Measurements from ENCODE around the gene INTS3.
"Not testable (repeated sequence)": the region's sequence is repeated elsewhere in the genome, so short reads cannot be mapped to it uniquely, and the experiment has no call there.

The INTS3 gene

DNA sequence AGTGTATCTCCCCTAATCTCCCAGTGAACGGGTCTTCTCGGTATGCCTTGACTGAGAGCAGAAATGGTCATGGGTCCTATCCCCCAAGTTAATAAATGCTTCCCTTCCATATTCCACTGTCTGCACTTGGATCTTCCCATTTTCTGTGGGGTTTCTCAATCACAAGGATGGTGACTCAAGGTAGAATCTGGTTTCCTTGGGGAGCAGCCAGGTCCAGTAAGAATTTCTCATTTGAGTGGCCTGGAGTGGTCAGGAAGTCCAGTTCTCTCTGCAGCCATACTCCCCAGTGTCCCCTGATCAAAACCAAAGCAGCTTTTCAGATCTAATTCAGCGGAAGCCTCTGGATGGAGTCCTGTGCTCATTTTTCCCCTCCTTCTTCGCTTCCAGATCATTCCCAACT, 32.6 kb downstream of the INTS3 start:
- DNase-seq, result no peak

DNA sequence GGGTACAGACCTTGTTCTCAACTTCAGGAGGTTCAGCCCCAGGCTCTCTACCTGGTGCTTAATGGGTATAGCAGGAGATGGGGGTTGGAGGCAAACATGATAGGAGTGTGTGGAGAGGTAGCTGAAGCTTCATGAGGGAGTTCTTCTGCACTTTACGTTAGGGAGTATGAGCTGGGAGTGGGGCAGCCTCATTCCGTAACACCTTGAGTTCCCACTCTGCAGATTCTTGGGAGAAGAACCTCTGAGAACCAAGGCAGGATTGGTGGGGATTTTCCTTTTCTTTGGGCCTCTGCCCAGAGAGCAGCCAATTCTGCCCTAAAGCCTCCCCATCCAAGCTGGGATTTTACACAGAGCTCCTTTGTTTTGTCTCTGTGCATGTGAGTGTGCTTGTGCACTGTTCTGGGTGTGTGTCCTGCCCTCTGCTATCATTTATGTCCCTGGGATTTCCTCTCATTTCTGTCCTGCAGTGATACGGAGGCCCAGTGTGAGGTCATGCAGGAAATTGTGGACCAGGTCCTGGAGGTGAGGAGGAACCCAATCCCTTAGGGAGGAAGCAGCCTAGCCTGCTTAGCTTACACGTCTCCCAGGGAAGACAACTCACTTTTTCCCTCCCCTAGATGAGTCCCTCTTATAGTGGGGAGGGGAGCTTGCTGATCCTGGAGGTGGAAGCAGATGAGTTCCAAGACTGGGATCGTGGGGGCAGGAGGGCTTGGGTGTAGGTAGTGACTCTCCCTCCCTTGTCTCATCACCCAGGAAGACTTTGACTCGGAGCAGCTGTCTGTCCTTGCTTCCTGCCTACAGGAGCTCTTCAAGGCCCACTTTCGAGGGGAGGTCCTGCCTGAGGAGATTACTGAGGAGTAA, 35.7 kb downstream of the INTS3 start:
- no peak for DNase-seq

DNA sequence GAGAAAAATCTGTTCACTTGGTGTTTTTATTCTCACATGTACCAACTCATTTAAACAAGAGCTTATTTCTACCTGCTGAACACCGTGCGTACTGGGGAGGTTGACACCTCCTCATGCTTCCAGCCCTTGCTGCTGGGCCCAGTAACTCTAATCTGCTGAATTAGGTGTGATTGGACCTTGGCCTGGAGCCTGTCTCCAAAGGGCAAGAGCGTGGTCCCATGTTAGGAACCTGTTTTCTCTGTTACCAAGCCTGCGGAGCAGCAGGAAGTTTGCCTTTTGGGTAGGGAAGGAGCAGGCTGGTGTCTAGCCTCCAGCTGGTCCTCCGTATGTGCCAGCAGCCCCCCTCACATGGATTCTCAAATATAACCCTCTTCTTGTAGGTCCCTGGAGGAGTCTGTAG, 36.5 kb downstream of the INTS3 start:
- no peak for DNase-seq

DNA sequence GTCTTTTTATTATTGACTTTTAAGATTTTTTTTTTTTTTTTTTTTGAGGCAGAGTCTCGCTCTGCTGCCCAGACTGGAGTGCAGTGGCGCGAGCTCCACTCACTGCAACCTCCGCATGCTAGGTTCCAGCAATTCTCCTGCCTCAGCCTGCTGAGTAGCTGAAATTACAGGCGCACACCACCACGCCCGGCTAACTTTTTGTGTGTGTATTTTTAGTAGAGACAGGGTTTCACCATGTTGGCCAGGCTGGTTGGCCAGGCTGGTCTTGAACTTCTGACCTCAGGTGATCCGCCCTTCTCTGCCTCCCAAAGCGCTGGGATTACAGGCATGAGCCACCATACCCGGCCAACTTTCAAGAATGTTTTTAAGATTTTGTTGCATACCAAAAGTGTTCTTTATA, 38.8 kb downstream of the INTS3 start:
- not testable (repeated sequence) for DNase-seq

DNA sequence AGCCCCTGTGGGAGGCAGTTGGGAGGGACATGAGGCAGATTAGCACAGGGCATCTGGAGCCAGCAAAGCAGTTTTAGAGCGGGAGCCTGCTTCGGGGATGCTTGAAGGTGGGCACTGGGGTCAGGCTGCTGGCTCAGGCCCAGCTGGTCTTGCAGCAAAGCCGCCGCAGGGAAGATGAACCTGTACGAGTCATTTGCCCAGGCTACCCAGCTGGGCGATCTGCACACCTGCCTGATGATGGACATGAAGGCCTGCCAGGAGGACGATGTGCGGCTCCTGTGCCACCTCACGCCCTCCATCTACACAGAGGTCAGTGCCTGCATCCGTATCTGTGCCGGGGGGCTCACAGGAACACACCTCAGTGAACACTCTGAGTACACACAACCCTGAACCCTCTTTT, 39.7 kb downstream of the INTS3 start:
- DNase-seq, result no peak

DNA sequence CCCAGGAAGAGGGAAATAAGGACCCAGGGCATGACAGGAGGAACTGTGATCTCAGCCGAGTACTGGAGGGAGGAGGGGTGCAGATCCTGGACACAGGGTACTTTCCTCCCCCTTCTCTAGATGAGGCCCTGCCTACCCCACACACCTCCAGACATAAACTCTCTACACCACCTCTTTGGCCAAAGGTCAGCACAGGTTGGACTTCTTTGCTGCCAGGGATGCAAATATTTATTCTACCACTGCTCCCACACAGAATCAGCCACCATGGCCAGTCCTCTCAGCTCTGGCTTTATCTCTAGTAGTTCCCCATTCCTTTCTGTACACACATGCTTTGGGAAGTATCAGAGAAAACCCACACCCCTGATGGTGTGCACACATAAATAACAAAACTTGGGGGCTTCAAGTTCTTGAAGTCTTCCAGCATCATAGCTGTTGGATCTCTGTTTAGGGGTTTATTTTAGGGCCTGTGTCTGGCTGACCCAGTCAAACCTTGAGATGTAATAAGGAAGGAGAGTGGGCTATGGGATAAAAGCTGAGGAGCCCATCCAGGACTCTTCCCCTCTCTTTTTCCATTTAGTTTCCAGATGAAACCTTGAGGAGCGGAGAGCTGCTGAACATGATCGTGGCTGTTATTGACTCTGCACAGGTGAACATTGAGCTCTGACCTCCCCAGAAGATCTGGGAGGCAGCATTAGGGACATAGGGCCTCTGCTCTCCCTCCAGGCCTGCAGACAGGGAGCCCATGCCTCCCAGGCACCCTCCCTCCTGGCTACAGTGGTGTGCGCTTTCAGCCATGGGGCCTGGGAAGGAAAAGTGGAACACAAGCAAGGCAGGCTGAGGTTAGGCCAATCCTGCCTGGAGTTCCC, 40.7 kb downstream of the INTS3 start:
- no peak for DNase-seq

DNA sequence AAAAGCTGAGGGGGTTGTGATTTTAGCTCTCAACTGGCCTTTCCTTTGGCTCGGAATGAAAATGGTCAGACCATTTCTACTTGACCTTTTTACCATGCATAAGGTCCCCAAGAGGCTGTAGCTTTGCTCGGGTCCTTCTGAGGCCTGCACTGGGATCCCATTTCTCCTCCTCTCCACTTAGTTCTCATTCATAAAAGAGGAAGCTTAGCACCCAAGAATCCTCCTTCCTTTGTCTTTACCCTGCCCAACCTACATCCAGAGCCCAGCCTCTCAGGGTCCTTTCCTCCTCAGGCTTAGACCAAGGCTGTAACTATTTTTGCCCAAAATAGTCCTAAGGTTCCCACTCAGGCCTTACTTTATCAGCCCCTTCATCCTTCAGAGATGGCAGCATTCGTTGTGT, 41.4 kb downstream of the INTS3 start:
- DNase-seq, result no peak

DNA sequence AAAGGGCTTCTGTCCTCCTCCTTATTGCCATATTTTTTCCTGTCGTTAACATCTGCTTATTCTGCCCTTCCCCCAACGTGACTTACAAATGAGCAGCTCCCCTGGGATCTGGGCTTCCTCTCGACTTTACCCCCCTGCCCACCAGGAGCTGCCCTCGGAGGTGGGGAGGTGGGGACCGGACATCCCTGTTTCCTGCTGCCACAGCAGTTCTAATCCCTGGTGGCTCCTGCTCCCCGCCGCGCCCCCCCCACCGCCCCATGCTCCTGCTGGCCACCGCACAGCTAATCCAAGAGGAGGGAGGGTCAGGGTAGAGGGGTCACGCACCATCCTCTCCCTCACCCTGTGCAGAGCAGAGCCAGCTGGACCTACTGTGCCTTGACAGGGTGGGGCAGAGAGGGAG, 42.9 kb downstream of the INTS3 start:
- DNase-seq, result no peak

DNA sequence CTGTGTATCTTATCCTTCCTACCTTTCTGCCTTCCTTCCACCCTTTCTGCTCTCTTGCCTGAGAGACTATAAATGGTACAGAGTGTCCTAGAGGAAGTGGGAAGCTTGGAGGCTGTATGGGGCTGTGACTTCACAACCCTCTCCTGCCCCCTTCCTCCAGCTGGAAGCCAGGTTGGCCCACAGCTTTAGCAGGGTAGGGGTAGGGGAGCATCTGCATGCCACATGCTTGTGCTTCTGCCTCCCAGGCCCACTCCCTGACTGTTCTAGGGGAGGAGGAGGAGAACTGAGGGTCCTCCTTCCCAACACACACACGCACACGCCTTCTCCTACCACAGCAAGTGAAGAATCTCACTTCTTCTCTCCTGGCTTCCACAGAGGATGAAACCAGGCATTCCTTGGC, 43.4 kb downstream of the INTS3 start:
- no peak for DNase-seq

DNA sequence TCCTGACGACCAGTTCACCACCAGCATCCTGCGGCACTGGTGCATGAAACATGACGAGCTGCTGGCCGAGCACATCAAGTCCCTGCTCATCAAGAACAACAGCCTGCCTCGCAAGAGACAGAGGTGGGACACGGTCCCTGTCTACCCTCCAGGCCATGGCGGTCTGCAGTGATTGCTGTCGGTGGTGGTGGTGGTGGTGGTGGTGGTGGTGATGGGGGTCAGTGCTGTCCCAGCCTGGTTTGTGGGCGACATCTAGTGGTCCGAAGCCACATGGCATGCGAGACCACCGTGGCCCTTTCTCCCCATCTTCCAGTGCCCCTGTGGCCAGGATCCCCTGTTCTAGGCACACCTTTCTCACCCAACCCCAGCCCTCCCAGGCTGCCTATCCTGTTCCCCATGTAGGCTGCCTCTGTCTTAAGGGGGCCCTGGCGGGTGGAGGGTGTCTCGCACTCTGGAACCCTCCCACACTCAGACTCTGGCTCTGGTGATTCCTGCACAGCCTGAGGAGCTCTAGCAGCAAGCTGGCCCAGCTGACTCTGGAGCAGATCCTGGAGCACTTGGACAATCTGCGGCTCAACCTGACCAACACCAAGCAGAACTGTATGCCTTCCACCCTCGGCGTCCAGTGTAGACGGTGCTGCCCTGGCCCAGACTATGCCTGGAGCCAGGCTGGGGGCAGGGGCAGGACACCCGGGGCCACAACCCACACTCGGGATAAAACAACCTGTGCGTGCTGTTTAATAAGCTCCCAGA, 44.2 kb downstream of the INTS3 start:
- DNase-seq, result no peak

DNA sequence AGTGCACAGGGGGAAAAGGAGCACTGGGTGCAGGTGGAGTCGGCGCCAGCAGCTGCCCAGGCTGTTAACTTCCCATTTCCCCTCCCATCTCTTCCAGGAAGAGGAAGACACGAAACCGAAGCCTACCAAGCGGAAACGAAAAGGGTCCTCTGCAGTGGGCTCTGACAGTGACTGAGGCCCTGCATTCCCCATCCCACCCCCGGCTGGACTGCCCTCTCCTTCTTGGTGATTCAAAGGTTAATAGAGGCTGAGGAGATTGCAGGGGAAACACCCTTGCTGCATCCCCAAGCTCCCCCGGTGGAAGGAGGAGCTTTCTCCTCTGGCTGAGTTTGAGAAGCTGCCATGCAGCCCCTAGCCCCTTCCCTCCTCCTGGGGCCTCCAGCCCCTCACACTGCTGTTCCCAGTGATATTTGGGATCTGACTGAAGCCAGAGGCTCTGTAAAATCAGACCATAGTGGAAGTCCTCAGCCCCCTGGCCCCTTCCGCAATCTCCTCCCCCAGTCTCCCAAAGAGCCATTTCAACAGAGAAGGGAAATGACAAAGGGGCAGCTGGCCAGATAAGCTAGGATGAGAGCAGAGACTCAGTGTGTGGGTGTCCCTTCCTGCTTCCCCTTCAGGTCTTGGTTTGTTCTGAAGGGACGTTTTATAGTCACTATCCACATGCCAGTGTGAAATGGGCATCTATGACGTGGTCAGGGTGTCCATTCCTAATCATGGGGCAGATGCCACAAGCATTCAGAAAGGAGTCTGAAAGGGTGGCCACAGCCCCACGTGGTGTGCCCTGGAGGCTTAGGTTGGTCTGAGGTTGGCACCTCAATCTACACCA, 45.5 kb downstream of the INTS3 start:
- DNase-seq, result no peak

DNA sequence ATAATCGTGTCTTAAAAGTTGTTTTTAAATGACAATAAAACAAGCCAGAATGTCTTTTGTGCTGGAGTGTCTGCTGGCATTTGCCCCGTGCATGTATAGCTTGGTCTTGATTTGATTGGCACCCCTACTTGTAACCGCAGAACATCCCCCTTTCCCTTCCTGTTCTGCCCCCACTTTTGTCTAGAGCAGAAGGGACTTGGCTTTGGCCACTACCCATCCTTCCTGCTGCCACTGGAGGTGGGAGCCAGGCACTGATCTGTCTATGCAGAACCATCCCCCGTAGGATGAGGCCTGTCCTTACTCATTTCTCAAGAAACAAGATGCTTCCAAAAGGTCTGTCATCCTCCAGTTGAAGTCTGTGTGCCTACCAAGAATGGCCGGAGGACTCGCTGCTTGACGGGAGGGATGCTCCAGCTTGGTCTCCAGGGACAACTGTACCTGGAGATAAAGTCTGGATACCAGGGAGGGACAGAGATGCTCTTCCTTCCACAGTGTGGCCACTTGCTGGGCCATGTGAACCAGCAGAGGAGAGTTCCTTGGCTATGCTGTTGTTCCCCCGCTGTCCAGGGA, 46.3 kb downstream of the INTS3 start:
- DNase-seq, result no peak

DNA sequence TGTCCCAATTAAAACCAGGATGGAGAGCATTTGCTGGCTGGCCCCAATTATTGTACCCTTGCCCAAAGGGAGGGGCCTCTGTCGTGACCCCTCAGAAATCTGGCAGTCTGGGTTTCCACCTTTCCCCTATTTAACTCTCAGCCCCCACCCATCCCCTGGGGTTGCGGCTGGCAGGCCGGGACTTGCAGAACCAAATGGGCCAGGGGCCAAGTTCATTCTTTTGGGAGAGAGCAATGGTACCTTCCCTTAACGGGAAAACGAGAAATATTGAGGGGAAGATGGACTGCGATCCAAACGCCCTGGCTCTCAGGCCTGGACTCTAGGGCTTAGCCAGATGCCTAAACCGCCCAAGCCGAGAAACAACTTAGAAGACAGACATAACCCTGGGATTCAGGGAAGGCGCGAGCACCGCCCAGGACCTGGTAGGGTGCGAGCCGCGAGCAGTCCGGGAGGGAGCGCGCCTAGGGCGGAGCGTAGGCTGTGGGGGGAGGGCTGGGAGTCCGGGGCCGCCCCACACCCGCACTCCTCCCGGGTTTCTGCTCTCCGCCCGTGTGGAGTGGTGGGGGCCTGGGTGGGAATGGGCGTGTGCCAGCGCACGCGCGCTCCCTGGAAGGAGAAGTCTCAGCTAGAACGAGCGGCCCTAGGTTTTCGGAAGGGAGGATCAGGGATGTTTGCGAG, 47.1 kb downstream of the INTS3 start, which contains the start of gene SLC27A3:
SLC27A3 (plus strand) TSS at position 628 of the 678 bp plus-strand sequence. CDS start 91 bp downstream, outside the sequence.
- DNase-seq, result peak; percentile 80

DNA sequence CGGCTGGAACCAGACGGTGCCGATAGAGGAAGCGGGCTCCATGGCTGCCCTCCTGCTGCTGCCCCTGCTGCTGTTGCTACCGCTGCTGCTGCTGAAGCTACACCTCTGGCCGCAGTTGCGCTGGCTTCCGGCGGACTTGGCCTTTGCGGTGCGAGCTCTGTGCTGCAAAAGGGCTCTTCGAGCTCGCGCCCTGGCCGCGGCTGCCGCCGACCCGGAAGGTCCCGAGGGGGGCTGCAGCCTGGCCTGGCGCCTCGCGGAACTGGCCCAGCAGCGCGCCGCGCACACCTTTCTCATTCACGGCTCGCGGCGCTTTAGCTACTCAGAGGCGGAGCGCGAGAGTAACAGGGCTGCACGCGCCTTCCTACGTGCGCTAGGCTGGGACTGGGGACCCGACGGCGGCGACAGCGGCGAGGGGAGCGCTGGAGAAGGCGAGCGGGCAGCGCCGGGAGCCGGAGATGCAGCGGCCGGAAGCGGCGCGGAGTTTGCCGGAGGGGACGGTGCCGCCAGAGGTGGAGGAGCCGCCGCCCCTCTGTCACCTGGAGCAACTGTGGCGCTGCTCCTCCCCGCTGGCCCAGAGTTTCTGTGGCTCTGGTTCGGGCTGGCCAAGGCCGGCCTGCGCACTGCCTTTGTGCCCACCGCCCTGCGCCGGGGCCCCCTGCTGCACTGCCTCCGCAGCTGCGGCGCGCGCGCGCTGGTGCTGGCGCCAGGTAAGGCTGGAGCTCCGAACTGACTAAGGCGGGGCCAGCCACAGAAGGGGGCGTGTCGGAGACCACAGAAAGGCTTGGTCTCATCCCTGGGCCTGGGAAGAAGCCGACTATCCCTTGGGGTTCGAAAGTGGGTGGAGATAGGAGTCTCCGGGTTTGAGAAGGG, 47.8 kb downstream of the INTS3 start:
- peak; percentile 87 for DNase-seq

DNA sequence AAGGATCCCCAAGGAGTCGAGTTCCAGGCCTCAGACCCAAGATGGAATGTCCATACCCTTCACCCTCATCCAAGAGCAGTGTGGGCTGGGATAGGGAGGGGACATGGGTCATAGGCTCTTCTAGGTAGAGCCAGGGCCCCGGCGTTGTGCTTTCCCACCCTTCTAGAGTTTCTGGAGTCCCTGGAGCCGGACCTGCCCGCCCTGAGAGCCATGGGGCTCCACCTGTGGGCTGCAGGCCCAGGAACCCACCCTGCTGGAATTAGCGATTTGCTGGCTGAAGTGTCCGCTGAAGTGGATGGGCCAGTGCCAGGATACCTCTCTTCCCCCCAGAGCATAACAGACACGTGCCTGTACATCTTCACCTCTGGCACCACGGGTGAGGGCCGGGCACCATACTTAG, 48.5 kb downstream of the INTS3 start:
- DNase-seq, result no peak

DNA sequence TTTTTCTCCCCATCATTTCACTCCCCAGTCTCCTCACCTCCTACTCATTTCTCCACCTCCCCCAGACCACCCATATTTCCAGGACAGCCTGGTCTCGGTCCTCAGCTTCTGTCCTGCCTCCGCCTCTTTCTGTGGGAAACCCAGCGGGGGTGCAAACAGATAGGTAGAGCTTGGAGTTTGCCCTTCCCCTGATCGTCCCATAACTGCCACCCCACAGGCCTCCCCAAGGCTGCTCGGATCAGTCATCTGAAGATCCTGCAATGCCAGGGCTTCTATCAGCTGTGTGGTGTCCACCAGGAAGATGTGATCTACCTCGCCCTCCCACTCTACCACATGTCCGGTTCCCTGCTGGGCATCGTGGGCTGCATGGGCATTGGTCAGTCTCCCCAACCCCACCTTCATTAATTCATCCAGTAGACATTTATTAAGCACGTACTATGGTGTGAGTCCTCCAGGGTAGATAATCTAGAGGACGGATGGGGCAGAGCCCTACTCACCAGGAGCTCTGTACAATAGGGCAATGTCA, 49.1 kb downstream of the INTS3 start:
- DNase-seq, result no peak

DNA sequence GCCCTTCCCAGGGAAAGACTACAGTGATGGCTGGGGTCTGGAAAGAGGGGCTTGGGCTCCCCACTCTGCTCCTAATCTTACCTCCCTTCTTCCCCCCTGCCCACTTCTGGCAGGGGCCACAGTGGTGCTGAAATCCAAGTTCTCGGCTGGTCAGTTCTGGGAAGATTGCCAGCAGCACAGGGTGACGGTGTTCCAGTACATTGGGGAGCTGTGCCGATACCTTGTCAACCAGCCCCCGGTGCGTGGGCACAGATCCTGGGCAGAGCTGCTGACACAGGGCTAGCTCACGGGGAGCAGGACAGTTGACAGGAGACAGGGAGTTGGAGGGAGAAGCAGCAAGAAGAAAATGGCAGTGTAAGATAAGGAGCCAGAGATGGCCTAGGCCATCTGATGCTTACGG, 49.8 kb downstream of the INTS3 start:
- no peak for DNase-seq

DNA sequence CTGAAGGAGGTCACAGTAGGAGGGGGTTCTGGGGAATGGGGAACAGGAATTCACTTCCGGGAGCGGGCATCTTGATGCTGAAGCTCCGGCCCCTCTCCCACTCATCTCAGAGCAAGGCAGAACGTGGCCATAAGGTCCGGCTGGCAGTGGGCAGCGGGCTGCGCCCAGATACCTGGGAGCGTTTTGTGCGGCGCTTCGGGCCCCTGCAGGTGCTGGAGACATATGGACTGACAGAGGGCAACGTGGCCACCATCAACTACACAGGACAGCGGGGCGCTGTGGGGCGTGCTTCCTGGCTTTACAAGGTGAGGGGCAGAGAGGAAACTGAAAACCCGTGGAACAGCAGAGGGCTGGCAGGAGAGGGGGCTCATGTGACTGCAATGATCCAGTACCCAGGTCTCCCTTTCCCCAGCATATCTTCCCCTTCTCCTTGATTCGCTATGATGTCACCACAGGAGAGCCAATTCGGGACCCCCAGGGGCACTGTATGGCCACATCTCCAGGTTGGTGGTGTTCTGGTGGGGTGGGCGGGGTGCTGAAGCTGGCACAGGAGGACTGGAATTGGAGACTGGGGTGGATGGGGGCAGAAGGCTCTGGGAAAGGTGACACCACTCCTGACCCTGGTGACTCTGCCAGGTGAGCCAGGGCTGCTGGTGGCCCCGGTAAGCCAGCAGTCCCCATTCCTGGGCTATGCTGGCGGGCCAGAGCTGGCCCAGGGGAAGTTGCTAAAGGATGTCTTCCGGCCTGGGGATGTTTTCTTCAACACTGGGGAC, 50.4 kb downstream of the INTS3 start:
- no peak for DNase-seq

DNA sequence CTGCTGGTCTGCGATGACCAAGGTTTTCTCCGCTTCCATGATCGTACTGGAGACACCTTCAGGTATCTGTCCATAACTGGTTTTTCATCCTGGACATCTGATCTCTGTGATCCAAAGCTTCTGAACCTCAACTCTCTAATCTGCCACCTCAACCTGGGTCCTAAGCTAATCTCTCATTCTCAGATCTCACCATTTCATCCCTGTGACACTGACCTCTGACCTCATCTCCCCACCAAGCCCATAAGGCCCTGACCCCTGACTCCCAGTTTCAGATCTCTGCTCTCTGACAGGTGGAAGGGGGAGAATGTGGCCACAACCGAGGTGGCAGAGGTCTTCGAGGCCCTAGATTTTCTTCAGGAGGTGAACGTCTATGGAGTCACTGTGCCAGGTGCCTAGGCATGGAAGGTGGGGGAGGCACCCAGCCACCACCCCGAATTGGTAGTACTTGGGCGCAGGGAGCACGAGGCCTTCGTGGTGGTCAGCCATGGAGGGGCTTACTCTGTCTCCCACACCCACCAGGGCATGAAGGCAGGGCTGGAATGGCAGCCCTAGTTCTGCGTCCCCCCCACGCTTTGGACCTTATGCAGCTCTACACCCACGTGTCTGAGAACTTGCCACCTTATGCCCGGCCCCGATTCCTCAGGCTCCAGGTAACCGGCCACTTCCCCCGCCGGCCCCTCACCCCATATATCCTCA, 51.1 kb downstream of the INTS3 start:
- DNase-seq, result no peak
